GM12878 (cell line): ENCODE data around the gene SLC25A47.

Source experiments
- BCLAF1 ChIP-seq: fragments of 450-650 bp; IDR thresholded peaks from 2 replicates; pipeline ENCODE4 v1.6.1; 2017; ENCODE audit warnings: antibody characterized with exemption, mild to moderate bottlenecking, moderate library complexity
- CTCF ChIP-seq, 3 experiments: IDR thresholded peaks in 2 of 3; conservative IDR thresholded peaks in 1 of 3; 2 replicates each; pipeline ENCODE4 v1.5.1; 2011; ENCODE audit warnings: low read depth in 3 of 3, low read length in 3 of 3, mild to moderate bottlenecking in 3 of 3, control low read depth in 2 of 3, moderate library complexity in 2 of 3, inconsistent platforms in 1 of 3, mixed read lengths in 1 of 3; ENCODE audit not compliant: control insufficient read depth in 2 of 3, insufficient read depth in 1 of 3; ENCODE audit errors: extremely low read depth in 1 of 3
- FOXK2 ChIP-seq: fragments of 450-650 bp; IDR thresholded peaks from 2 replicates; pipeline ENCODE4 v1.6.1; 2017; ENCODE audit warnings: mild to moderate bottlenecking, moderate library complexity
- POLR2A ChIP-seq: IDR thresholded peaks from 2 replicates; pipeline ENCODE4 v1.6.1; 2011; ENCODE audit warnings: low read depth, mild to moderate bottlenecking, low read length
- RELA ChIP-seq: fragments of 450-650 bp; IDR thresholded peaks from 2 replicates; pipeline ENCODE4 v1.8.0; 2014; ENCODE audit warnings: borderline replicate concordance; ENCODE audit not compliant: partially characterized antibody
- SMARCA5 ChIP-seq: fragments of 450-650 bp; IDR thresholded peaks from 2 replicates; pipeline ENCODE4 v1.6.1; 2017; ENCODE audit warnings: mild to moderate bottlenecking
- SRF ChIP-seq, 2 experiments: IDR thresholded peaks; 2 replicates each; pipeline ENCODE4 v1.6.1; 2011; ENCODE audit warnings: low read depth in 2 of 2, low read length in 2 of 2, mild to moderate bottlenecking in 1 of 2, moderate library complexity in 1 of 2
- TARDBP ChIP-seq: IDR thresholded peaks from 2 replicates; pipeline ENCODE4 v1.6.1; 2016; ENCODE audit warnings: borderline replicate concordance
- YY1 ChIP-seq: IDR thresholded peaks from 2 replicates; pipeline ENCODE4 v1.6.1; 2011; ENCODE audit warnings: low read depth, mild to moderate bottlenecking, low read length
- ZBTB11 ChIP-seq: fragments of 450-650 bp; formaldehyde crosslinking; IDR thresholded peaks from 2 replicates; pipeline ENCODE4 v1.5.0; 2022; ENCODE audit warnings: mild to moderate bottlenecking, missing genetic modification characterization

GRCh38 chr14:100342195-100342594 is 19.1 kb downstream of the SLC25A47 start:
- TF ChIP-seq SRF (IDR thresholded peaks at IDR 0.05; ENCODE audit: low read depth in 2 of 2, low read length in 2 of 2) (no peak), RELA (no peak), YY1 (no peak), CTCF (IDR thresholded peaks at IDR 0.05 in 2 of 3, conservative IDR thresholded peaks at IDR 0.05 in 1 of 3; ENCODE audit: control insufficient read depth in 2 of 3, extremely low read depth in 1 of 3, insufficient read depth in 1 of 3, low read depth in 3 of 3, low read length in 3 of 3) (no peak), FOXK2 (no peak), POLR2A (peak; percentile 58), BCLAF1 (no peak), TARDBP (no peak), ZBTB11 (CRISPR knock-in tag) (no peak), SMARCA5 (no peak)
